Measurements from ENCODE around the gene C1QTNF1. TPM values are rescaled to one million over a fixed set of nuclear protein-coding genes. Genes with fewer than 3 reads are reported as not detected.

The C1QTNF1 gene
- total RNA-seq, 2 donors from 2014 or later: 125 to 401 TPM

DNA sequence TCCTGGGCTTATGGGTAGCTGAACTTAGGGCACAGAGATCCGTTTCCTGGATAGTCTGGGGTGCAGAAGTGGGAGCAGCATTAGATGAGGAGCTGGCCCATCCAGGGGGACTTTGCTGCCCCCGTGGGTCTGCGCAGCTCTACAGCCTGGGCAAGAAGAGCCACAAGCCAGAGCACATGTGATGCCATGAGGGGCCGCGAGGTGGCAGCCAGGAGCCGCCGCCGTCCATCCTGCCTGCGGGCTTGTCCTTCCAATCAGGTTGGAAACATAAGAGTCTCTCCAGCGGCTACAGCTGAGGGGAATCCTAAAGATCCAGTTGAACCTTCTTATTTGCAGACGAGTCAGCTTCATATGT lies 21.9 kb downstream of the C1QTNF1 start:
- Histone ChIP-seq H3K27ac (peak overlapping the region; percentile 43 to 67), H3K36me3 (peaks cover 49% of the 10 kb centered on the region)

DNA sequence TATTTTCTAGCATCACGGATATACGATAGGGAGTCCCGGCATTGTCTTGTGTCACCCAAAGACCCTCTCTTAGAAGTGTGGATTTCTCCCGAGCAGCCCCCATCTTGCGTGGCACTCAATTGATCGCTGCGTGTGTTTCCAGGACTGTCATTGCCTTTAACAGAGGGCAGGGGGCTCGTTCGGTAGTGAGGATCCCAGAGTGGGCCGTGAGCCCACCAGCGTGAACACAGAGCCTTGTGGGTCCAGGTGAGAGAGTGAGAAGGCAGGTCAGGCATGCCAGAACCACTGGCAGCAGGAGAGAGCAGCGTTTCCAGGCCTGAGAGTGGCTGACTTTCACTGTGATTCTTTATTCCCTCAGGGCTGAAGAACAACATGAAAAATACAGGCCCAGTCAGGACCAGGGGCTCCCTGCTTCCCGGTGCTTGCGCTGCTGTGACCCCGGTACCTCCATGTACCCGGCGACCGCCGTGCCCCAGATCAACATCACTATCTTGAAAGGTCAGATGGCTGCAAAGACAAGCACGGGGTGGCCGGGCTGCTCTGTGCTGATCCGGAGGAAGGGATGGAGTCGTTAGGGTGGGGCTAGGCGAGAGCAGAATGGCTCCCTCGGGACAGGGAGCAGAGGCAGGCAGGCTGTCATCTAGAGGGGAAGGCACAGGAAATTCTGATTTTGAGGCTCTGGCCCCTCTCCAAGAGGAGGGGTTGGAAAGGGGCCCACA lies 22.4 kb downstream of the C1QTNF1 start:
- Histone ChIP-seq H3K4me1 (peaks cover 0 to 40% of the 10 kb centered on the region in 2 donors), H3K36me3 (peaks cover 49% of the 10 kb centered on the region), H3K27ac (peak overlapping the region; percentile 43 to 67), H3K9me3 (no peaks in the 10 kb centered on the region), H3K4me3 (peak overlapping the region in 1 of 2 donors; percentile 4), H3K27me3 (no peaks in the 10 kb centered on the region)
- TF ChIP-seq, protein P1, sequence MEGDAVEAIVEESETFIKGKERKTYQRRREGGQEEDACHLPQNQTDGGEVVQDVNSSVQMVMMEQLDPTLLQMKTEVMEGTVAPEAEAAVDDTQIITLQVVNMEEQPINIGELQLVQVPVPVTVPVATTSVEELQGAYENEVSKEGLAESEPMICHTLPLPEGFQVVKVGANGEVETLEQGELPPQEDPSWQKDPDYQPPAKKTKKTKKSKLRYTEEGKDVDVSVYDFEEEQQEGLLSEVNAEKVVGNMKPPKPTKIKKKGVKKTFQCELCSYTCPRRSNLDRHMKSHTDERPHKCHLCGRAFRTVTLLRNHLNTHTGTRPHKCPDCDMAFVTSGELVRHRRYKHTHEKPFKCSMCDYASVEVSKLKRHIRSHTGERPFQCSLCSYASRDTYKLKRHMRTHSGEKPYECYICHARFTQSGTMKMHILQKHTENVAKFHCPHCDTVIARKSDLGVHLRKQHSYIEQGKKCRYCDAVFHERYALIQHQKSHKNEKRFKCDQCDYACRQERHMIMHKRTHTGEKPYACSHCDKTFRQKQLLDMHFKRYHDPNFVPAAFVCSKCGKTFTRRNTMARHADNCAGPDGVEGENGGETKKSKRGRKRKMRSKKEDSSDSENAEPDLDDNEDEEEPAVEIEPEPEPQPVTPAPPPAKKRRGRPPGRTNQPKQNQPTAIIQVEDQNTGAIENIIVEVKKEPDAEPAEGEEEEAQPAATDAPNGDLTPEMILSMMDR (IDR thresholded peaks at IDR 0.05): peak in 1 of 2 donors; percentile 40
- DNase-seq (ENCODE audit: low spot score): no peak

More for the DNA sequence above, 21.9 kb downstream of the C1QTNF1 start:
- no peak overlapping the region for H3K4me3 ChIP-seq
- TF ChIP-seq, protein P1 (IDR thresholded peaks at IDR 0.05): peak; percentile 90 to 97
- DNase-seq (ENCODE audit: low spot score): peak; percentile 90
- H3K27me3 ChIP-seq: no peaks in the 10 kb centered on the region
- H3K9me3 ChIP-seq: no peaks in the 10 kb centered on the region
- H3K4me1 ChIP-seq: peaks cover 0 to 40% of the 10 kb centered on the region in 2 donors

DNA sequence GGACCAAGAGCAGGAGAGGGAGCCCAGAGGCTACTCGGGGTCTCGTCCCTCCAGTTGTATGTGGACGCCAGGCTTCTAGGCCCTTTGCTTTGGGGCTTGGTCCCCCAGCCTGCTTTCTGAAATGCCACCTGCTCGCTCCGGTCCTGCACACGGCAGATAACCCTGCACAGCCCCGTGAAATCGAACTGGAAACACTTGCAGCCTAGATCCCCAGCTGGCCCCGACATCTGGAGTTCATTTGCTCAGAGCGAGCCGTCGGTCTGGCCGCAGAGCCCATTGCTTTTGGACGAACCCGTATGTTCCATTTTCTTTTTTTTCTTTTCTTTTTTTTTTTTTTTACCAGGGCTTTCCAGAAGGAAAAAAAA lies 22.9 kb downstream of the C1QTNF1 start:
- Histone ChIP-seq H3K27ac (peak overlapping the region; percentile 43 to 67), H3K36me3 (peaks cover 49% of the 10 kb centered on the region), H3K9me3 (no peaks in the 10 kb centered on the region), H3K27me3 (no peaks in the 10 kb centered on the region), H3K4me3 (peak overlapping the region in 1 of 2 donors; percentile 4), H3K4me1 (peaks cover 0 to 39% of the 10 kb centered on the region in 2 donors)
- TF ChIP-seq, protein P1 (IDR thresholded peaks at IDR 0.05): no peak
- DNase-seq (ENCODE audit: low spot score): no peak

DNA sequence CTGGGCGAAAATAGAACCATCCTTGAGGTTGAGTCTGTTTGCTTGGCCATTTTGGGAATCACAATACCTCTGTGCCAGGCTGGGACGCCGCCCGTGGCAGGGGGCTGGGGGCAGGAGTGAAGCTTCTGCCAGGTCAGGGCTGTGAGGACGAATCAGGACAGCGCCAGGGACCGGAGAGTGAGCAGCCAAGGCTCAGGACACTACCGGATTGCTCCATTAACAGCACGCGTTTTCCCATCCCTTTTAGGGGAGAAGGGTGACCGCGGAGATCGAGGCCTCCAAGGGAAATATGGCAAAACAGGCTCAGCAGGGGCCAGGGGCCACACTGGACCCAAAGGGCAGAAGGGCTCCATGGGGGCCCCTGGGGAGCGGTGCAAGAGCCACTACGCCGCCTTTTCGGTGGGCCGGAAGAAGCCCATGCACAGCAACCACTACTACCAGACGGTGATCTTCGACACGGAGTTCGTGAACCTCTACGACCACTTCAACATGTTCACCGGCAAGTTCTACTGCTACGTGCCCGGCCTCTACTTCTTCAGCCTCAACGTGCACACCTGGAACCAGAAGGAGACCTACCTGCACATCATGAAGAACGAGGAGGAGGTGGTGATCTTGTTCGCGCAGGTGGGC lies 23.4 kb downstream of the C1QTNF1 start:
- peak overlapping the region; percentile 43 to 67 for H3K27ac ChIP-seq
- H3K36me3 ChIP-seq: peaks cover 49% of the 10 kb centered on the region
- H3K4me1 ChIP-seq: peaks cover 0 to 34% of the 10 kb centered on the region in 2 donors
- no peaks in the 10 kb centered on the region for H3K27me3 ChIP-seq
- no peak for DNase-seq (ENCODE audit: low spot score)
- H3K9me3 ChIP-seq: no peaks in the 10 kb centered on the region
- H3K4me3 ChIP-seq: no peak overlapping the region
- TF ChIP-seq, protein P1 (IDR thresholded peaks at IDR 0.05): no peak

DNA sequence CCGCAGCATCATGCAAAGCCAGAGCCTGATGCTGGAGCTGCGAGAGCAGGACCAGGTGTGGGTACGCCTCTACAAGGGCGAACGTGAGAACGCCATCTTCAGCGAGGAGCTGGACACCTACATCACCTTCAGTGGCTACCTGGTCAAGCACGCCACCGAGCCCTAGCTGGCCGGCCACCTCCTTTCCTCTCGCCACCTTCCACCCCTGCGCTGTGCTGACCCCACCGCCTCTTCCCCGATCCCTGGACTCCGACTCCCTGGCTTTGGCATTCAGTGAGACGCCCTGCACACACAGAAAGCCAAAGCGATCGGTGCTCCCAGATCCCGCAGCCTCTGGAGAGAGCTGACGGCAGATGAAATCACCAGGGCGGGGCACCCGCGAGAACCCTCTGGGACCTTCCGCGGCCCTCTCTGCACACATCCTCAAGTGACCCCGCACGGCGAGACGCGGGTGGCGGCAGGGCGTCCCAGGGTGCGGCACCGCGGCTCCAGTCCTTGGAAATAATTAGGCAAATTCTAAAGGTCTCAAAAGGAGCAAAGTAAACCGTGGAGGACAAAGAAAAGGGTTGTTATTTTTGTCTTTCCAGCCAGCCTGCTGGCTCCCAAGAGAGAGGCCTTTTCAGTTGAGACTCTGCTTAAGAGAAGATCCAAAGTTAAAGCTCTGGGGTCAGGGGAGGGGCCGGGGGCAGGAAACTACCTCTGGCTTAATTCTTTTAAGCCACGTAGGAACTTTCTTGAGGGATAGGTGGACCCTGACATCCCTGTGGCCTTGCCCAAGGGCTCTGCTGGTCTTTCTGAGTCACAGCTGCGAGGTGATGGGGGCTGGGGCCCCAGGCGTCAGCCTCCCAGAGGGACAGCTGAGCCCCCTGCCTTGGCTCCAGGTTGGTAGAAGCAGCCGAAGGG lies 24.2 kb downstream of the C1QTNF1 start:
- Histone ChIP-seq H3K4me3 (no peak overlapping the region), H3K4me1 (peaks cover 0 to 32% of the 10 kb centered on the region in 2 donors), H3K9me3 (peaks cover 0 to 3% of the 10 kb centered on the region in 2 donors), H3K27ac (peak overlapping the region; percentile 31 to 43), H3K36me3 (peaks cover 49% of the 10 kb centered on the region), H3K27me3 (no peaks in the 10 kb centered on the region)
- DNase-seq (ENCODE audit: low spot score): no peak
- TF ChIP-seq, protein P1 (IDR thresholded peaks at IDR 0.05): no peak

All from right atrium auricular region (tissue), 2 donors.